WTC11 (cell line): ENCODE results near the gene ZNF609. TPM values are rescaled to one million over a fixed set of nuclear protein-coding genes. Genes with fewer than 3 reads are reported as not detected.
"Not testable (repeated sequence)": the region's sequence is repeated elsewhere in the genome, so short reads cannot be mapped to it uniquely, and the experiment has no call there.

Source experiments
- ATAC-seq: fragments of 200-7000 bp; cut with Tn5 transposase; 2 replicates; pipeline ENCODE4 v1.10.0; 2021; ENCODE audit warnings: mild to moderate bottlenecking, moderate library complexity
- CTCF ChIA-PET: fragments of 300-600 bp; sonication (Branson Sonifier 250); formaldehyde crosslinking; loops from one replicate; lab custom pipeline; 2021; ENCODE audit warnings: antibody characterized with exemption; lab: Charles Lee
- POLR2A ChIA-PET: fragments of 350-600 bp; sonication (Branson Sonifier 250); formaldehyde crosslinking; loops from one replicate; lab custom pipeline; 2021; ENCODE audit warnings: antibody characterized with exemption; lab: Charles Lee
- DNase-seq: peaks from one replicate; pipeline ENCODE4 v3.0.0; 2021; ENCODE audit warnings: low spot score
- H3K27ac Mint-ChIP-seq: 2 replicates; pipeline ENCODE4 v1.8.0; 2021; ENCODE audit warnings: mixed read lengths
- H3K27me3 Mint-ChIP-seq: 2 replicates; pipeline ENCODE4 v1.8.0; 2021; ENCODE audit warnings: low read depth, mild to moderate bottlenecking, moderate library complexity, mixed read lengths
- H3K36me3 Mint-ChIP-seq: 2 replicates; pipeline ENCODE4 v1.8.0; 2021; ENCODE audit warnings: mixed read lengths
- H3K4me1 Mint-ChIP-seq: 2 replicates; pipeline ENCODE4 v1.8.0; 2022; ENCODE audit warnings: mixed read lengths
- H3K4me3 Mint-ChIP-seq: 2 replicates; pipeline ENCODE4 v1.8.0; 2021; ENCODE audit warnings: mild to moderate bottlenecking, moderate library complexity, mixed read lengths
- H3K9me3 Mint-ChIP-seq: 2 replicates; pipeline ENCODE4 v1.8.0; 2021; ENCODE audit warnings: mixed read lengths
- E2F4 ChIP-seq: sonication (generic); formaldehyde crosslinking; IDR thresholded peaks from 2 replicates; pipeline ENCODE4 v1.8.1; 2022; ENCODE audit warnings: low read depth, mild to moderate bottlenecking, moderate library complexity, missing genetic modification reagents, borderline replicate concordance
- E2F5 ChIP-seq: sonication (generic); formaldehyde crosslinking; IDR thresholded peaks from 2 replicates; pipeline ENCODE4 v1.8.1; 2022; ENCODE audit warnings: mild to moderate bottlenecking, moderate library complexity, missing genetic modification reagents
- FOXK1 ChIP-seq: sonication (generic); formaldehyde crosslinking; IDR thresholded peaks from 2 replicates; pipeline ENCODE4 v1.8.0; 2022; ENCODE audit warnings: mild to moderate bottlenecking, moderate library complexity, missing genetic modification reagents
- GABPB1 ChIP-seq: sonication (generic); formaldehyde crosslinking; IDR thresholded peaks from 2 replicates; pipeline ENCODE4 v1.8.1; 2023; ENCODE audit warnings: mild to moderate bottlenecking, missing genetic modification reagents
- GRHL2 ChIP-seq: fragments of 250-450 bp; sonication (Bioruptor Pico); IDR thresholded peaks from 2 replicates; pipeline ENCODE4 v1.8.0; 2022; ENCODE audit warnings: mild to moderate bottlenecking, moderate library complexity; ENCODE audit not compliant: insufficient replicate concordance, severe bottlenecking
- IRF2 ChIP-seq: sonication (generic); formaldehyde crosslinking; IDR thresholded peaks from 2 replicates; pipeline ENCODE4 v1.8.0; 2022; ENCODE audit warnings: low read depth, missing genetic modification reagents, borderline replicate concordance
- JAZF1 ChIP-seq: fragments of 250-450 bp; sonication (Bioruptor Pico); IDR thresholded peaks from 2 replicates; pipeline ENCODE4 v1.9.0; 2021; ENCODE audit warnings: moderate library complexity, mild to moderate bottlenecking, inconsistent platforms
- KAT7 ChIP-seq: sonication (generic); formaldehyde crosslinking; IDR thresholded peaks from 2 replicates; pipeline ENCODE4 v1.8.1; 2023; ENCODE audit warnings: missing genetic modification reagents, mild to moderate bottlenecking, borderline replicate concordance
- MYBL2 ChIP-seq: sonication (generic); formaldehyde crosslinking; IDR thresholded peaks from 2 replicates; pipeline ENCODE4 v1.8.1; 2023; ENCODE audit warnings: mild to moderate bottlenecking, moderate library complexity, missing genetic modification reagents
- NFATC4 ChIP-seq: fragments of 250-450 bp; sonication (Bioruptor Pico); IDR thresholded peaks from 2 replicates; pipeline ENCODE4 v1.9.0; 2021; ENCODE audit warnings: mild to moderate bottlenecking
- PRRX2 ChIP-seq: fragments of 250-450 bp; sonication (Bioruptor Pico); IDR thresholded peaks from 2 replicates; pipeline ENCODE4 v1.8.0; 2021; ENCODE audit warnings: mild to moderate bottlenecking
- RELA ChIP-seq: sonication (generic); formaldehyde crosslinking; IDR thresholded peaks from 2 replicates; pipeline ENCODE4 v1.8.1; 2022; ENCODE audit warnings: missing genetic modification reagents, mild to moderate bottlenecking, borderline replicate concordance
- RORB ChIP-seq: fragments of 250-450 bp; sonication (Bioruptor Pico); IDR thresholded peaks from 2 replicates; pipeline ENCODE4 v1.9.0; 2021; ENCODE audit warnings: mild to moderate bottlenecking
- SOX15 ChIP-seq: fragments of 250-450 bp; sonication (Bioruptor Pico); IDR thresholded peaks from 2 replicates; pipeline ENCODE4 v1.9.0; 2021; ENCODE audit warnings: mild to moderate bottlenecking
- SP1 ChIP-seq: sonication (generic); formaldehyde crosslinking; conservative IDR thresholded peaks from 2 replicates; pipeline ENCODE4 v1.8.1; 2022; ENCODE audit warnings: missing genetic modification reagents
- ZMAT4 ChIP-seq: fragments of 250-450 bp; sonication (Bioruptor Pico); IDR thresholded peaks from 2 replicates; pipeline ENCODE4 v1.9.0; 2021; ENCODE audit warnings: mild to moderate bottlenecking
- ZNF121 ChIP-seq: sonication (generic); formaldehyde crosslinking; IDR thresholded peaks from 2 replicates; pipeline ENCODE4 v1.8.0; 2023; ENCODE audit warnings: missing genetic modification reagents
- total RNA-seq: library from RNA; stranded (reverse); gene quantifications from 3 replicates; pipeline ENCODE4 v1.2.3, GENCODE V29; 2021
- TF ChIP-seq, protein P1 (sequence below): fragments of 250-450 bp; sonication (Bioruptor Pico); IDR thresholded peaks from 2 replicates; pipeline ENCODE4 v1.9.0; 2021; ENCODE audit warnings: moderate library complexity, mild to moderate bottlenecking, inconsistent platforms, borderline replicate concordance
- TF ChIP-seq, protein P2 (sequence below): sonication (generic); formaldehyde crosslinking; IDR thresholded peaks from 2 replicates; pipeline ENCODE4 v1.8.1; 2023; ENCODE audit warnings: mild to moderate bottlenecking, missing genetic modification reagents
- TF ChIP-seq, protein P3 (sequence below): sonication (generic); formaldehyde crosslinking; IDR thresholded peaks from 2 replicates; pipeline ENCODE4 v1.8.1; 2022; ENCODE audit warnings: mild to moderate bottlenecking, missing genetic modification reagents, moderate library complexity, borderline replicate concordance
- TF ChIP-seq, protein P4 (sequence below): fragments of 200-600 bp; IDR thresholded peaks from 2 replicates; pipeline ENCODE4 v1.8.0; 2022; ENCODE audit warnings: antibody characterized with exemption

The ZNF609 gene
- total RNA-seq, 1 experiment from 2014 or later, result 47.4 TPM

GRCh38 chr15:64607416-64607815 is 147.0 kb downstream of the ZNF609 start:
- CTCF ChIA-PET, result interaction anchor here (0.7 kb wide), 1 partner anchor 235 kb away, joined by 4 read pairs; no protein-coding TSS in a partner anchor
- H3K27ac Mint-ChIP-seq, ATAC-seq, DNase-seq, H3K4me3 Mint-ChIP-seq, H3K27me3 Mint-ChIP-seq, H3K9me3 Mint-ChIP-seq, H3K36me3 Mint-ChIP-seq, POLR2A ChIA-PET: not testable (repeated sequence)
- H3K4me1 Mint-ChIP-seq, result peaks cover 23% of the 10 kb centered on the region
- peak; percentile 85 for TF ChIP-seq ZNF121 (CRISPR knock-in tag)

GRCh38 chr15:64610257-64610919 is 150.0 kb downstream of the ZNF609 start:
- no peaks in the 10 kb centered on the region for H3K9me3 Mint-ChIP-seq
- H3K36me3 Mint-ChIP-seq, result no peaks in the 10 kb centered on the region
- CTCF ChIA-PET, result no interaction called here

GRCh38 chr15:64611085-64611725 is 150.8 kb downstream of the ZNF609 start:
- ATAC-seq (no peak), DNase-seq (no peak)
- ChIA-PET CTCF (no interaction called here), POLR2A (no interaction called here)
- H3K4me1 Mint-ChIP-seq, result peaks cover 12% of the 10 kb centered on the region
- H3K36me3 Mint-ChIP-seq, result no peaks in the 10 kb centered on the region
- H3K9me3 Mint-ChIP-seq, result no peaks in the 10 kb centered on the region
- H3K27ac Mint-ChIP-seq, result peak overlapping the region; percentile 60; the same call in 1 of the 2 replicates
- TF ChIP-seq, protein P1, sequence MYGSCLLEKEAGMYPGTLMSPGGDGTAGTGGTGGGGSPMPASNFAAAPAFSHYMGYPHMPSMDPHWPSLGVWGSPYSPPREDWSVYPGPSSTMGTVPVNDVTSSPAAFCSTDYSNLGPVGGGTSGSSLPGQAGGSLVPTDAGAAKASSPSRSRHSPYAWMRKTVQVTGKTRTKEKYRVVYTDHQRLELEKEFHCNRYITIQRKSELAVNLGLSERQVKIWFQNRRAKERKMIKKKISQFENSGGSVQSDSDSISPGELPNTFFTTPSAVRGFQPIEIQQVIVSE (CRISPR knock-in tag), result no peak
- no peak for TF ChIP-seq E2F5 (CRISPR knock-in tag)
- TF ChIP-seq GRHL2 (CRISPR knock-in tag), result no peak
- TF ChIP-seq GABPB1 (CRISPR knock-in tag), result no peak
- TF ChIP-seq SOX15, result no peak
- no peak for TF ChIP-seq FOXK1
- TF ChIP-seq NFATC4 (CRISPR knock-in tag), result no peak
- no peak for TF ChIP-seq PRRX2
- TF ChIP-seq, protein P2, sequence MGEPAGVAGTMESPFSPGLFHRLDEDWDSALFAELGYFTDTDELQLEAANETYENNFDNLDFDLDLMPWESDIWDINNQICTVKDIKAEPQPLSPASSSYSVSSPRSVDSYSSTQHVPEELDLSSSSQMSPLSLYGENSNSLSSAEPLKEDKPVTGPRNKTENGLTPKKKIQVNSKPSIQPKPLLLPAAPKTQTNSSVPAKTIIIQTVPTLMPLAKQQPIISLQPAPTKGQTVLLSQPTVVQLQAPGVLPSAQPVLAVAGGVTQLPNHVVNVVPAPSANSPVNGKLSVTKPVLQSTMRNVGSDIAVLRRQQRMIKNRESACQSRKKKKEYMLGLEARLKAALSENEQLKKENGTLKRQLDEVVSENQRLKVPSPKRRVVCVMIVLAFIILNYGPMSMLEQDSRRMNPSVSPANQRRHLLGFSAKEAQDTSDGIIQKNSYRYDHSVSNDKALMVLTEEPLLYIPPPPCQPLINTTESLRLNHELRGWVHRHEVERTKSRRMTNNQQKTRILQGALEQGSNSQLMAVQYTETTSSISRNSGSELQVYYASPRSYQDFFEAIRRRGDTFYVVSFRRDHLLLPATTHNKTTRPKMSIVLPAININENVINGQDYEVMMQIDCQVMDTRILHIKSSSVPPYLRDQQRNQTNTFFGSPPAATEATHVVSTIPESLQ (CRISPR knock-in tag), result no peak
- TF ChIP-seq SP1 (CRISPR knock-in tag), result no peak
- TF ChIP-seq RORB (CRISPR knock-in tag), result no peak
- no peak for TF ChIP-seq E2F4
- H3K4me3 Mint-ChIP-seq, result no peak overlapping the region
- no peaks in the 10 kb centered on the region; the same call in 1 of the 2 replicates for H3K27me3 Mint-ChIP-seq

More at GRCh38 chr15:64610257-64610919, 150.0 kb downstream of the ZNF609 start:
- TF ChIP-seq IRF2 (no peak), GABPB1 (CRISPR knock-in tag) (peak; percentile 93)
- TF ChIP-seq, all 79 proteins: peak for 1
- POLR2A ChIA-PET, result no interaction called here
- Mint-ChIP-seq H3K4me3 (no peak overlapping the region), H3K27me3 (no peaks in the 10 kb centered on the region), H3K4me1 (peaks cover 12% of the 10 kb centered on the region), H3K27ac (no peak overlapping the region; the same call in 1 of the 2 replicates)
- ATAC-seq (no peak), DNase-seq (no peak)

DNA sequence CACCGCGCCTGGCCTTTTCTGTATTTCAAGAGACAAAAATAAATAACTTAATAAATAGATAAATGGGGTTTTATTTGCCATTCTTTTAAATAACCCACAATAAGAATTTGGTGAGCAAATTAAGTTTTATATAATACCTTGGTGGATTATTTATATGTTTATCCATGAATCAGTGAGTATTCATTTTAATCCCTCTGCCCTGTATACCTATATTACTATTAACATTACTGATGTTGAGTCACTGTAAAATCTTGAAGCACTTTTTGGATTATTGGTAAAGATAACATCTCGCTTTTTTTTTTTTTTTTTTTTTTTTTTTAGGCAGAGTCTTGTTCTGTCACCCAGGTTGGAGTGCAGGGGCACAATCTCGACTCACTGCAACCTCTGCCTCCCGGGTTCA is 154.1 kb downstream of the ZNF609 start:
- H3K9me3 Mint-ChIP-seq, result no peaks in the 10 kb centered on the region
- TF ChIP-seq SOX15 (no peak), JAZF1 (CRISPR knock-in tag) (no peak), ZMAT4 (CRISPR knock-in tag) (no peak), MYBL2 (no peak), RELA (CRISPR knock-in tag) (no peak), KAT7 (CRISPR knock-in tag) (no peak)
- TF ChIP-seq, protein P3, sequence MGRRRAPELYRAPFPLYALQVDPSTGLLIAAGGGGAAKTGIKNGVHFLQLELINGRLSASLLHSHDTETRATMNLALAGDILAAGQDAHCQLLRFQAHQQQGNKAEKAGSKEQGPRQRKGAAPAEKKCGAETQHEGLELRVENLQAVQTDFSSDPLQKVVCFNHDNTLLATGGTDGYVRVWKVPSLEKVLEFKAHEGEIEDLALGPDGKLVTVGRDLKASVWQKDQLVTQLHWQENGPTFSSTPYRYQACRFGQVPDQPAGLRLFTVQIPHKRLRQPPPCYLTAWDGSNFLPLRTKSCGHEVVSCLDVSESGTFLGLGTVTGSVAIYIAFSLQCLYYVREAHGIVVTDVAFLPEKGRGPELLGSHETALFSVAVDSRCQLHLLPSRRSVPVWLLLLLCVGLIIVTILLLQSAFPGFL, result no peak
- TF ChIP-seq, protein P4, sequence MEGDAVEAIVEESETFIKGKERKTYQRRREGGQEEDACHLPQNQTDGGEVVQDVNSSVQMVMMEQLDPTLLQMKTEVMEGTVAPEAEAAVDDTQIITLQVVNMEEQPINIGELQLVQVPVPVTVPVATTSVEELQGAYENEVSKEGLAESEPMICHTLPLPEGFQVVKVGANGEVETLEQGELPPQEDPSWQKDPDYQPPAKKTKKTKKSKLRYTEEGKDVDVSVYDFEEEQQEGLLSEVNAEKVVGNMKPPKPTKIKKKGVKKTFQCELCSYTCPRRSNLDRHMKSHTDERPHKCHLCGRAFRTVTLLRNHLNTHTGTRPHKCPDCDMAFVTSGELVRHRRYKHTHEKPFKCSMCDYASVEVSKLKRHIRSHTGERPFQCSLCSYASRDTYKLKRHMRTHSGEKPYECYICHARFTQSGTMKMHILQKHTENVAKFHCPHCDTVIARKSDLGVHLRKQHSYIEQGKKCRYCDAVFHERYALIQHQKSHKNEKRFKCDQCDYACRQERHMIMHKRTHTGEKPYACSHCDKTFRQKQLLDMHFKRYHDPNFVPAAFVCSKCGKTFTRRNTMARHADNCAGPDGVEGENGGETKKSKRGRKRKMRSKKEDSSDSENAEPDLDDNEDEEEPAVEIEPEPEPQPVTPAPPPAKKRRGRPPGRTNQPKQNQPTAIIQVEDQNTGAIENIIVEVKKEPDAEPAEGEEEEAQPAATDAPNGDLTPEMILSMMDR, result no peak

More for the DNA sequence above, 154.1 kb downstream of the ZNF609 start:
- ATAC-seq (no peak), DNase-seq (no peak)
- CTCF ChIA-PET, result interaction anchor here (0.6 kb wide), 2 partner anchors 18 to 451 kb away, joined by 3 to 4 read pairs; no protein-coding TSS in a partner anchor
- Mint-ChIP-seq H3K36me3 (no peaks in the 10 kb centered on the region), H3K4me1 (peaks cover 31% of the 10 kb centered on the region), H3K27ac (no peak overlapping the region), H3K4me3 (no peak overlapping the region), H3K27me3 (peaks cover 14% of the 10 kb centered on the region)
- POLR2A ChIA-PET, result no interaction called here
